ENCODE results near the gene RHOG. TPM values are rescaled to one million over a fixed set of nuclear protein-coding genes. Genes with fewer than 3 reads are reported as not detected.

Gene RHOG
- total and polyA plus RNA-seq, 11 donors, result 17.9 to 69.1 (median 30.1) TPM

GRCh38 chr11:3824714-3825472, 15.9 kb downstream of the RHOG start:
- WGBS, 4 donors, result 76 to 80% (median 79%) methylated on average over 17 to 18 of the region's 18 CpGs
- no peak overlapping the region for H3K4me3 ChIP-seq
- H3K36me3 ChIP-seq, result peaks cover 0 to 47% (median 35%) of the 10 kb centered on the region in 9 donors
- DNase-seq (peak; percentile 41 to 81 (median 65)), ATAC-seq (peak in 3 of 4 donors; percentile 56 to 66 (median 59))
- no peaks in the 10 kb centered on the region for H3K27me3 ChIP-seq
- no peaks in the 10 kb centered on the region for H3K9me3 ChIP-seq
- intact Hi-C loops (cut with DNase I), result loop anchor here in 1 of 10 donors (5.0 kb wide), 1 partner anchor 52 kb away; no protein-coding TSS in a partner anchor
- H3K4me1 ChIP-seq, result peaks cover 0 to 31% (median 0%) of the 10 kb centered on the region in 12 donors
- no peak for TF ChIP-seq POLR2A (IDR thresholded peaks at IDR 0.05)
- peak; percentile 36 to 78 (median 52) for TF ChIP-seq CTCF (IDR thresholded peaks at IDR 0.05)
- H3K27ac ChIP-seq, result peak overlapping the region in 1 of 12 donors; percentile 37

- Histone ChIP-seq H3K27ac (no peak overlapping the region), H3K4me3 (no peak overlapping the region), H3K9me3 (no peaks in the 10 kb centered on the region), H3K4me1 (peaks cover 0 to 22% (median 0%) of the 10 kb centered on the region in 12 donors), H3K36me3 (peaks cover 0 to 38% (median 27%) of the 10 kb centered on the region in 9 donors), H3K27me3 (no peaks in the 10 kb centered on the region)
- DNase-seq (peak in 1 of 5 donors; percentile 22), ATAC-seq (no peak)
- WGBS, 4 donors, result 95 to 97% (median 96%) methylated on average over 29 to 30 of the region's 30 CpGs
- intact Hi-C loops (cut with DNase I), result no loop called here
- TF ChIP-seq CTCF (IDR thresholded peaks at IDR 0.05) (no peak), POLR2A (IDR thresholded peaks at IDR 0.05) (no peak)
Measured at GRCh38 chr11:3823762-3824506, 16.8 kb downstream of the RHOG start.

GRCh38 chr11:3823303-3823702, 17.5 kb downstream of the RHOG start:
- H3K27me3 ChIP-seq, result no peaks in the 10 kb centered on the region
- peak in 1 of 5 donors; percentile 19 for DNase-seq
- peaks cover 0 to 19% (median 0%) of the 10 kb centered on the region in 12 donors for H3K4me1 ChIP-seq
- intact Hi-C loops (cut with DNase I), result no loop called here
- 82 to 96% (median 94%) methylated on average over 3 of the region's 3 CpGs for WGBS, 4 donors
- no peak overlapping the region for H3K27ac ChIP-seq
- TF ChIP-seq POLR2A (IDR thresholded peaks at IDR 0.05) (no peak), CTCF (IDR thresholded peaks at IDR 0.05) (no peak)
- H3K4me3 ChIP-seq, result no peak overlapping the region
- H3K9me3 ChIP-seq, result no peaks in the 10 kb centered on the region
- H3K36me3 ChIP-seq, result peaks cover 0 to 38% (median 27%) of the 10 kb centered on the region in 9 donors
- peak in 2 of 4 donors; percentile 13 to 51 for ATAC-seq

DNA sequence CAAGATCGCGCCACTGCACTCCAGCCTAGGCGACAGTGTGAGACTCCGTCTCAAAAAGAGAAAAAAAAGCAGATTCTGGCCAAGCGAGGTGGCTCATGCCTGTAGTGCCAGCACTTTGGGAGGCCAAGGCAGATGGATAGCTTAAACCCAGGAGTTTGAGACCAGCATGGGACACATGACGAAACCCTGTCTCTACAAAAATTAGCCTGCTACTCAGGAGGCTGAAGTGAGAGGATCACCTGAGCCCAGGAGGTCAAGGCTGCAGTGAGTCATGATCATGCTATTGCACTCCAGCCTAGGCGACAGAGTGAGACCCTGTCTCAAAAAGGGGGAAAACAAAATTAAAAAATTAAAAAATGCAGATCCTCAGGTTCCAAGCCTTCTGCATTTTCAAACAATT, 18.4 kb downstream of the RHOG start:
- Histone ChIP-seq H3K27me3 (no peaks in the 10 kb centered on the region), H3K27ac (no peak overlapping the region), H3K4me1 (peaks cover 0 to 19% (median 0%) of the 10 kb centered on the region in 12 donors), H3K36me3 (peaks cover 0 to 29% (median 17%) of the 10 kb centered on the region in 9 donors), H3K9me3 (no peaks in the 10 kb centered on the region), H3K4me3 (no peak overlapping the region)
- ATAC-seq (no peak), DNase-seq (peak in 1 of 5 donors; percentile 3)
- intact Hi-C loops (cut with DNase I), result no loop called here
- WGBS, 4 donors, result 93 to 99% (median 96%) methylated on average over 7 of the region's 7 CpGs
- TF ChIP-seq POLR2A (IDR thresholded peaks at IDR 0.05) (no peak), CTCF (IDR thresholded peaks at IDR 0.05) (no peak)

Data from heart left ventricle (tissue), 16 donors.